ENCODE data around the gene YPEL2.

GRCh38 chr17:59441464-59442096 is 110.1 kb downstream of the YPEL2 start:
- TF ChIP-seq EP300 (IDR thresholded peaks at IDR 0.05; ENCODE audit: borderline replicate concordance in 1 of 2, low read depth in 1 of 2, low read length in 1 of 2) (no peak), EZH2phosphoT487 (IDR thresholded peaks at IDR 0.05; ENCODE audit: borderline replicate concordance, low read depth) (no peak), USF1 (IDR thresholded peaks at IDR 0.05; ENCODE audit: borderline replicate concordance, low read depth) (no peak)
- TF ChIP-seq, protein P1, sequence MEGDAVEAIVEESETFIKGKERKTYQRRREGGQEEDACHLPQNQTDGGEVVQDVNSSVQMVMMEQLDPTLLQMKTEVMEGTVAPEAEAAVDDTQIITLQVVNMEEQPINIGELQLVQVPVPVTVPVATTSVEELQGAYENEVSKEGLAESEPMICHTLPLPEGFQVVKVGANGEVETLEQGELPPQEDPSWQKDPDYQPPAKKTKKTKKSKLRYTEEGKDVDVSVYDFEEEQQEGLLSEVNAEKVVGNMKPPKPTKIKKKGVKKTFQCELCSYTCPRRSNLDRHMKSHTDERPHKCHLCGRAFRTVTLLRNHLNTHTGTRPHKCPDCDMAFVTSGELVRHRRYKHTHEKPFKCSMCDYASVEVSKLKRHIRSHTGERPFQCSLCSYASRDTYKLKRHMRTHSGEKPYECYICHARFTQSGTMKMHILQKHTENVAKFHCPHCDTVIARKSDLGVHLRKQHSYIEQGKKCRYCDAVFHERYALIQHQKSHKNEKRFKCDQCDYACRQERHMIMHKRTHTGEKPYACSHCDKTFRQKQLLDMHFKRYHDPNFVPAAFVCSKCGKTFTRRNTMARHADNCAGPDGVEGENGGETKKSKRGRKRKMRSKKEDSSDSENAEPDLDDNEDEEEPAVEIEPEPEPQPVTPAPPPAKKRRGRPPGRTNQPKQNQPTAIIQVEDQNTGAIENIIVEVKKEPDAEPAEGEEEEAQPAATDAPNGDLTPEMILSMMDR (IDR thresholded peaks at IDR 0.05), result no peak

All from SK-N-SH (cell line).